Mammary epithelial cell (primary cell): ENCODE results near the gene INPP5A.

Experiments
- EZH2 ChIP-seq: IDR thresholded peaks from 2 replicates; pipeline ENCODE4 v1.6.1; 2012; ENCODE audit warnings: low read length, inconsistent platforms, borderline replicate concordance
- TF ChIP-seq, protein P1 (sequence below), 2 donors: IDR thresholded peaks in 1 of 2; conservative IDR thresholded peaks in 1 of 2; 2 replicates each; pipeline ENCODE4 v1.5.1; 2011 to 2012; ENCODE audit warnings: inconsistent platforms in 2 of 2, low read length in 2 of 2, mild to moderate bottlenecking in 2 of 2, control low read depth in 1 of 2, low read depth in 1 of 2; ENCODE audit not compliant: insufficient read depth in 1 of 2; ENCODE audit errors: extremely low read depth in 1 of 2

DNA sequence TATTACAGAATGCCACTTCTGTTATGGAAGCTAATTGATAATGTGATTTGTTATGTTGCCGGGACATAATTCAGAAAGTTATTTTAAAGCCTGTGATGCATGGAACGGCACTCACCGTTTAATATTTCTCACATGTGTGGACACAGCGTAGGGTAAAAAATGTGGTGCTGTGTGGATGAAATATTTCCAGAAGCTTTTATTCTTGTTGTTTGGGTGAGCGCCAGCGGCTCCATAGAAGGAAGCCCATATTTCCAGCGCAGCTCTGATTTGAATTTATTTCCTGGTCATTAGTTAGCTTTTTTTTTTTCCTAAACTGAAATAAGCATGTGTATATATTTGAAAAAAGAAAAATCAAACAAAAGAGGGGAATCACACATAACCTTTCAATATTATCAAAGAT is 268.5 kb downstream of the INPP5A start:
- TF ChIP-seq EZH2, result no peak
- TF ChIP-seq, protein P1, sequence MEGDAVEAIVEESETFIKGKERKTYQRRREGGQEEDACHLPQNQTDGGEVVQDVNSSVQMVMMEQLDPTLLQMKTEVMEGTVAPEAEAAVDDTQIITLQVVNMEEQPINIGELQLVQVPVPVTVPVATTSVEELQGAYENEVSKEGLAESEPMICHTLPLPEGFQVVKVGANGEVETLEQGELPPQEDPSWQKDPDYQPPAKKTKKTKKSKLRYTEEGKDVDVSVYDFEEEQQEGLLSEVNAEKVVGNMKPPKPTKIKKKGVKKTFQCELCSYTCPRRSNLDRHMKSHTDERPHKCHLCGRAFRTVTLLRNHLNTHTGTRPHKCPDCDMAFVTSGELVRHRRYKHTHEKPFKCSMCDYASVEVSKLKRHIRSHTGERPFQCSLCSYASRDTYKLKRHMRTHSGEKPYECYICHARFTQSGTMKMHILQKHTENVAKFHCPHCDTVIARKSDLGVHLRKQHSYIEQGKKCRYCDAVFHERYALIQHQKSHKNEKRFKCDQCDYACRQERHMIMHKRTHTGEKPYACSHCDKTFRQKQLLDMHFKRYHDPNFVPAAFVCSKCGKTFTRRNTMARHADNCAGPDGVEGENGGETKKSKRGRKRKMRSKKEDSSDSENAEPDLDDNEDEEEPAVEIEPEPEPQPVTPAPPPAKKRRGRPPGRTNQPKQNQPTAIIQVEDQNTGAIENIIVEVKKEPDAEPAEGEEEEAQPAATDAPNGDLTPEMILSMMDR (conservative IDR thresholded peaks at IDR 0.05 in 1 of 2, IDR thresholded peaks at IDR 0.05 in 1 of 2; ENCODE audit: extremely low read depth in 1 of 2, insufficient read depth in 1 of 2, low read depth in 1 of 2, low read length in 2 of 2), result no peak
